SK-N-MC (cell line): ENCODE measurements around the gene HS3ST4.

Experiments
- DNase-seq: peaks from one replicate; pipeline ENCODE4 v3.0.0-alpha.2; 2011; ENCODE audit warnings: low read depth, low spot score
- H3K27ac ChIP-seq: fragments of 200-600 bp; sonication (generic); 2 replicates; pipeline ENCODE4 v1.5.1; 2016; ENCODE audit warnings: mixed run types
- H3K36me3 ChIP-seq: fragments of 200-600 bp; sonication (generic); 2 replicates; pipeline ENCODE4 v1.6.1; 2017; ENCODE audit warnings: antibody characterized with exemption, low read length, mixed read lengths; ENCODE audit not compliant: insufficient read depth
- H3K4me3 ChIP-seq: fragments of 200-600 bp; sonication (generic); 2 replicates; pipeline ENCODE4 v1.5.1; 2016
- H3K9ac ChIP-seq: fragments of 200-600 bp; sonication (generic); 2 replicates; pipeline ENCODE4 v1.8.0; 2017; ENCODE audit warnings: mixed run types, mixed read lengths; ENCODE audit not compliant: insufficient read length
- H3K9me3 ChIP-seq: fragments of 200-600 bp; sonication (generic); 2 replicates; pipeline ENCODE4 v1.6.1; 2017; ENCODE audit warnings: low read depth, mild to moderate bottlenecking, antibody characterized with exemption, low read length, moderate library complexity, mixed read lengths
- EZH2 ChIP-seq: fragments of 200-600 bp; sonication (generic); IDR thresholded peaks from one replicate; pipeline ENCODE4 v1.6.1; 2017; ENCODE audit warnings: antibody characterized with exemption
- FOXP2 ChIP-seq: optimal IDR thresholded peaks from 2 replicates; pipeline ENCODE3; 2011; ENCODE audit warnings: mild to moderate bottlenecking, moderate library complexity; ENCODE audit not compliant: insufficient read depth; ENCODE audit errors: extremely low read length, control extremely low read depth
- POLR2AphosphoS5 ChIP-seq: IDR thresholded peaks from 2 replicates; pipeline ENCODE4 v1.6.1; 2012; ENCODE audit warnings: mild to moderate bottlenecking, low read depth, low read length, borderline replicate concordance

Gene HS3ST4

GRCh38 chr16:26137956-26138355 lies 446.2 kb downstream of the HS3ST4 start:
- Histone ChIP-seq H3K9me3 (no peaks in the 10 kb centered on the region), H3K9ac (no peak overlapping the region)

GRCh38 chr16:26139091-26139490 lies 447.3 kb downstream of the HS3ST4 start:
- peaks cover 9% of the 10 kb centered on the region; the same call in 1 of the 2 replicates for H3K36me3 ChIP-seq
- no peak for DNase-seq
- TF ChIP-seq EZH2 (no peak), POLR2AphosphoS5 (no peak), FOXP2 (no peak)
- no peak overlapping the region for H3K9ac ChIP-seq
- no peak overlapping the region for H3K27ac ChIP-seq
- H3K9me3 ChIP-seq = no peaks in the 10 kb centered on the region
- no peak overlapping the region for H3K4me3 ChIP-seq

More at GRCh38 chr16:26137956-26138355, 446.2 kb downstream of the HS3ST4 start:
- TF ChIP-seq FOXP2 (no peak), EZH2 (no peak), POLR2AphosphoS5 (no peak)
- peaks cover 9% of the 10 kb centered on the region; the same call in 1 of the 2 replicates for H3K36me3 ChIP-seq
- no peak overlapping the region for H3K27ac ChIP-seq
- no peak overlapping the region for H3K4me3 ChIP-seq
- DNase-seq = no peak

DNA sequence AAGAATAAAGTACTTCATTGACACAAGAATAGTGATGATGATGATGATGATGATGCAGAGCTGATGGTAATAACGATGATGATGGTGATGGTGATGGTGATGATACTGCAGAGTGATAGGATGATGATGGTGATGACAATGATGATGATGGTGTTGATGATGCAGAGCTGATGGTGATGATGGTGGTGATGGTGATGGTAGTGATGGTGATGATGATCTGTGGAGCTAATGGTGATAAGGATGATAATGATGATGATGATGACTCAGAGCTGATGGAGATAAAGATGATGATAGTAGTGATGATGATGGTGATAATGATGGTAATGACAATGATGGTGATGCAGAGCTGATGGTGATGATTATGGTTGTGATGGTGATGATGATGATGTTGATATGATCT lies 448.1 kb downstream of the HS3ST4 start:
- H3K4me3 ChIP-seq = no peak overlapping the region
- H3K27ac ChIP-seq = no peak overlapping the region
- no peak for DNase-seq
- no peak overlapping the region for H3K9ac ChIP-seq
- H3K9me3 ChIP-seq = no peaks in the 10 kb centered on the region
- TF ChIP-seq EZH2 = no peak
- TF ChIP-seq POLR2AphosphoS5 = no peak
- no peak for TF ChIP-seq FOXP2
- H3K36me3 ChIP-seq = peaks cover 9% of the 10 kb centered on the region; the same call in 1 of the 2 replicates

GRCh38 chr16:26149364-26150190 lies 457.8 kb downstream of the HS3ST4 start:
- TF ChIP-seq FOXP2 (no peak), POLR2AphosphoS5 (no peak), EZH2 (no peak)
- Histone ChIP-seq H3K9me3 (no peaks in the 10 kb centered on the region), H3K36me3 (no peaks in the 10 kb centered on the region), H3K9ac (no peak overlapping the region), H3K27ac (no peak overlapping the region), H3K4me3 (no peak overlapping the region)
- no peak for DNase-seq

- no peak overlapping the region for H3K27ac ChIP-seq
- no peak overlapping the region for H3K4me3 ChIP-seq
- H3K36me3 ChIP-seq = no peaks in the 10 kb centered on the region
- TF ChIP-seq FOXP2 (no peak), EZH2 (no peak), POLR2AphosphoS5 (no peak)
- H3K9me3 ChIP-seq = no peaks in the 10 kb centered on the region
- no peak for DNase-seq
- no peak overlapping the region for H3K9ac ChIP-seq
These were observed 463.5 kb downstream of the HS3ST4 start for GRCh38 chr16:26155221-26155620.

- no peak overlapping the region for H3K9ac ChIP-seq
- TF ChIP-seq EZH2 = no peak
- TF ChIP-seq POLR2AphosphoS5 = no peak
- TF ChIP-seq FOXP2 = no peak
These were observed 465.6 kb downstream of the HS3ST4 start for GRCh38 chr16:26157319-26157718.

GRCh38 chr16:26158142-26158759 lies 466.5 kb downstream of the HS3ST4 start:
- Histone ChIP-seq H3K9ac (no peak overlapping the region), H3K4me3 (no peak overlapping the region), H3K36me3 (no peaks in the 10 kb centered on the region), H3K27ac (no peak overlapping the region), H3K9me3 (no peaks in the 10 kb centered on the region)
- TF ChIP-seq FOXP2 (no peak), POLR2AphosphoS5 (no peak), EZH2 (no peak)
- DNase-seq = no peak

More at GRCh38 chr16:26157319-26157718, 465.6 kb downstream of the HS3ST4 start:
- Histone ChIP-seq H3K4me3 (no peak overlapping the region), H3K27ac (no peak overlapping the region), H3K9me3 (no peaks in the 10 kb centered on the region), H3K36me3 (no peaks in the 10 kb centered on the region)
- no peak for DNase-seq

DNA sequence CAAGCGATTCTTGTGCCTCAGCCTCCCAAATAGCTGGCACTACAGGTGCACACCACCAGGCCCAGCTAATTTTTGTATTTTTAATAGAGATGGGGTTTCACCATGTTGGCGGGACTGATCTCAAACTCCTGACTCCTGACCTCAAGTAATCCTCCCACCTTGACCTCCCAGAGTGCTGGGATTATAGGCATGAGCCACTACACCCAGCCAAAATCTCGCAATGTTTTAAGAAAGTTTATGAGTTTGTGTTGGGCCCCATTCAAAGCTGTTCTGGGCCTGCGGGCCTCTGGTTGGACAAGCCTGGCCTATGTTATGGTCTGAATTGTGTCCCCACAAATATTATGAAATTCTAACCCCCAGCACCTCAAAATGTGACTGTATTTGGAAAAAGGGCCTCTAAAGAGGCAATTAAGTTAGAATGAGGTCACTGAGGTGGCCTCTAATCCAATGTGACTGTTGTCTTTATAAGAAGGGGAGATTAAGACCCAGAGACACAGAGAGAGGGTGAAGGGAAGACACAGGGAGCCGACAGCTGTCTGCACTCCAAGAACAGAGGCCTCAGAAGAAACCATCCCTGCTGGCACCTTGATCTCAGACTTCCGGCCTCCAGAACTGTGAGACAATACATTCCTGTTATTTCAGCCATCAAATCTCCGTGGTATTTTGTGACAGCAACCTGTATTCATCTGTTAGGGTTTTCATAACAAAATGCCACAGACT lies 469.9 kb downstream of the HS3ST4 start:
- Histone ChIP-seq H3K36me3 (no peaks in the 10 kb centered on the region), H3K9me3 (no peaks in the 10 kb centered on the region), H3K9ac (no peak overlapping the region), H3K27ac (no peak overlapping the region), H3K4me3 (no peak overlapping the region)
- no peak for TF ChIP-seq POLR2AphosphoS5
- no peak for TF ChIP-seq FOXP2
- TF ChIP-seq EZH2 = no peak
- no peak for DNase-seq
